Esophagus squamous epithelium (tissue), 5 donors: ENCODE results near the gene RALGPS1. TPM values are rescaled to one million over a fixed set of nuclear protein-coding genes. Genes with fewer than 3 reads are reported as not detected.

Source experiments
- DNase-seq: peaks from one replicate; lab custom pipeline; 2025; lab: John Stamatoyannopoulos, UW
- H3K27ac ChIP-seq, 4 donors: fragments of 200-600 bp; sonication (generic); one replicate each; pipeline ENCODE4 v1.5.1; 2016 to 2019; ENCODE audit warnings: mild to moderate bottlenecking in 1 of 4
- H3K27me3 ChIP-seq, 4 donors: fragments of 200-600 bp; sonication (generic); 1 replicate in 3 of 4; 2 replicates in 1 of 4; pipeline versions ENCODE4 v1.5.1 to v1.6.0; 2017 to 2021; ENCODE audit warnings: antibody characterized with exemption in 1 of 4
- H3K36me3 ChIP-seq, 3 donors: fragments of 200-600 bp; sonication (generic); one replicate each; pipeline ENCODE4 v1.5.1; 2016 to 2019
- H3K4me1 ChIP-seq, 3 donors: fragments of 200-600 bp; sonication (generic); one replicate each; pipeline ENCODE4 v1.5.1; 2017 to 2019
- H3K4me3 ChIP-seq, 4 donors: fragments of 200-600 bp; sonication (generic); 1 replicate in 3 of 4; 2 replicates in 1 of 4; pipeline ENCODE4 v1.5.1; 2016 to 2019; ENCODE audit warnings: mild to moderate bottlenecking in 2 of 4, moderate library complexity in 1 of 4
- H3K9me3 ChIP-seq, 3 donors: fragments of 200-600 bp; sonication (generic); one replicate each; pipeline ENCODE4 v1.5.1; 2016 to 2019
- CTCF ChIP-seq, 6 experiments: fragments of 450-650 bp in 4 of 6; fragments of 200-600 bp in 2 of 6; sonication (generic) in 2 of 6; IDR thresholded peaks; one replicate each; pipeline ENCODE4 v1.5.1; 2016 to 2019; ENCODE audit warnings: antibody characterized with exemption in 6 of 6, mild to moderate bottlenecking in 4 of 6, moderate library complexity in 4 of 6
- POLR2A ChIP-seq, 4 donors: fragments of 450-650 bp; IDR thresholded peaks; one replicate each; pipeline ENCODE4 v1.6.1; 2017; ENCODE audit warnings: antibody characterized with exemption in 4 of 4, mild to moderate bottlenecking in 4 of 4, moderate library complexity in 3 of 4
- WGBS, 2 donors: methylation state at CpG; one replicate each; pipeline ENCODE4 v1.1.5; 2018; 5-methylcytosine and 5-hydroxymethylcytosine counted together
- intact Hi-C: fragments of 100-400 bp; cut with DNase I; formaldehyde crosslinking; loops from one replicate; pipeline ENCODE4 v1.15.0; 2022
- total RNA-seq, 4 donors: library from RNA; depleted of rRNA; stranded (reverse); fragments of >200 nt; gene quantifications; one replicate each; pipeline ENCODE4 v1.1.0, GENCODE V29; 2016
- donor health status: DM: yes; HTN: yes; CAD: no.

The RALGPS1 gene
- total RNA-seq, 4 donors from 2014 or later = 3.0 to 16.4 (median 10.6) TPM

- no peak for DNase-seq
- 57 to 67% methylated on average over 1 of the region's 1 CpG for WGBS, 2 donors
- H3K36me3 ChIP-seq = no peaks in the 10 kb centered on the region
- intact Hi-C loops = no loop called here
- H3K27ac ChIP-seq = peak overlapping the region in 3 of 4 donors; percentile 32 to 87 (median 47)
- no peak overlapping the region for H3K4me3 ChIP-seq
- peaks cover 51 to 73% (median 53%) of the 10 kb centered on the region in 3 donors for H3K4me1 ChIP-seq
- peaks cover 0 to 5% (median 0%) of the 10 kb centered on the region in 4 donors for H3K27me3 ChIP-seq
- no peaks in the 10 kb centered on the region for H3K9me3 ChIP-seq
- no peak for TF ChIP-seq POLR2A (IDR thresholded peaks at IDR 0.05)
- no peak for TF ChIP-seq CTCF (IDR thresholded peaks at IDR 0.05)
Measured at GRCh38 chr9:127126971-127127370, 212.4 kb downstream of the RALGPS1 start.

- 49 to 53% methylated on average over 6 to 7 of the region's 9 CpGs for WGBS, 2 donors
- intact Hi-C loops = no loop called here
- TF ChIP-seq POLR2A (IDR thresholded peaks at IDR 0.05) = no peak
- TF ChIP-seq CTCF (IDR thresholded peaks at IDR 0.05) = no peak
- Histone ChIP-seq H3K4me1 (peaks cover 41 to 73% (median 53%) of the 10 kb centered on the region in 3 donors), H3K27ac (peak overlapping the region; percentile 64 to 94 (median 85)), H3K4me3 (no peak overlapping the region), H3K9me3 (no peaks in the 10 kb centered on the region), H3K36me3 (no peaks in the 10 kb centered on the region), H3K27me3 (no peaks in the 10 kb centered on the region)
- no peak for DNase-seq
Measured at GRCh38 chr9:127128341-127129072, 213.9 kb downstream of the RALGPS1 start.

- TF ChIP-seq CTCF (IDR thresholded peaks at IDR 0.05) (no peak), POLR2A (IDR thresholded peaks at IDR 0.05) (no peak)
- H3K9me3 ChIP-seq = no peaks in the 10 kb centered on the region
- intact Hi-C loops = no loop called here
- H3K27me3 ChIP-seq = no peaks in the 10 kb centered on the region
- no peak overlapping the region for H3K4me3 ChIP-seq
- peaks cover 46 to 73% (median 55%) of the 10 kb centered on the region in 3 donors for H3K4me1 ChIP-seq
- H3K27ac ChIP-seq = peak overlapping the region; percentile 64 to 94 (median 85)
- 65 to 70% methylated on average over 5 of the region's 5 CpGs for whole genome bisulfite sequencing, 2 donors
- no peaks in the 10 kb centered on the region for H3K36me3 ChIP-seq
- DNase-seq = no peak
Measured at GRCh38 chr9:127129073-127129717, 214.6 kb downstream of the RALGPS1 start.

GRCh38 chr9:127129718-127130085 is 215.1 kb downstream of the RALGPS1 start:
- intact Hi-C loops = no loop called here
- H3K4me1 ChIP-seq = peaks cover 51 to 77% (median 59%) of the 10 kb centered on the region in 3 donors
- 66 to 80% methylated on average over 3 of the region's 3 CpGs for WGBS, 2 donors

More at GRCh38 chr9:127129718-127130085, 215.1 kb downstream of the RALGPS1 start:
- Histone ChIP-seq H3K9me3 (no peaks in the 10 kb centered on the region), H3K27me3 (no peaks in the 10 kb centered on the region), H3K27ac (peak overlapping the region in 3 of 4 donors; percentile 83 to 94 (median 87)), H3K4me3 (no peak overlapping the region), H3K36me3 (no peaks in the 10 kb centered on the region)
- TF ChIP-seq POLR2A (IDR thresholded peaks at IDR 0.05) (no peak), CTCF (IDR thresholded peaks at IDR 0.05) (no peak)
- DNase-seq = no peak
